B cell (primary cell): ENCODE measurements around the gene U2AF2. TPM values are rescaled to one million over a fixed set of nuclear protein-coding genes. Genes with fewer than 3 reads are reported as not detected.

Experiments used
- ATAC-seq: fragments of 200-7000 bp; cut with Tn5 transposase; one replicate; pipeline ENCODE4 v1.10.0; 2021; ENCODE audit warnings: low read depth, mild to moderate bottlenecking, moderate number of reproducible peaks, moderate library complexity
- CTCF ChIA-PET: fragments of 350-600 bp; sonication (Branson Sonifier 250); formaldehyde crosslinking; loops from one replicate; lab custom pipeline; 2021; ENCODE audit warnings: antibody characterized with exemption, inconsistent platforms; lab: Charles Lee
- POLR2A ChIA-PET: fragments of 350-600 bp; sonication (Branson Sonifier 250); formaldehyde crosslinking; loops from one replicate; lab custom pipeline; 2021; ENCODE audit warnings: antibody characterized with exemption; lab: Charles Lee
- DNase-seq: peaks from one replicate; pipeline ENCODE4 v3.0.0; 2013
- H2AFZ ChIP-seq: 2 replicates; pipeline ENCODE4 v1.6.1; 2012; ENCODE audit warnings: mild to moderate bottlenecking, low read depth, low read length; ENCODE audit not compliant: insufficient read depth, poor library complexity, severe bottlenecking
- H3K27ac ChIP-seq, 2 donors: 1 replicate in 1 of 2; 2 replicates in 1 of 2; pipeline ENCODE4 v1.5.1; 2012 to 2013; ENCODE audit warnings: low read length in 2 of 2, mild to moderate bottlenecking in 2 of 2, moderate library complexity in 1 of 2
- H3K27me3 ChIP-seq, 4 experiments: fragments of 200-600 bp in 1 of 4; sonication (generic) in 1 of 4; replicated peaks in 1 of 4; 1 replicate in 2 of 4; 2 replicates in 2 of 4; pipeline versions ENCODE4 v1.6.1 to v1.7.0; 2013 to 2016; ENCODE audit warnings: low read length in 3 of 4, mild to moderate bottlenecking in 2 of 4, mixed read lengths in 1 of 4, moderate library complexity in 1 of 4; ENCODE audit not compliant: insufficient read depth in 4 of 4, control insufficient read depth in 3 of 4; ENCODE audit errors: control extremely low read depth in 1 of 4
- H3K36me3 ChIP-seq, 2 experiments: replicated peaks in 1 of 2; 1 replicate in 1 of 2; 2 replicates in 1 of 2; pipeline versions ENCODE4 v1.6.1 to v1.7.1; 2013; ENCODE audit warnings: low read length in 1 of 2; ENCODE audit not compliant: insufficient read depth in 2 of 2, control insufficient read depth in 1 of 2; ENCODE audit errors: control extremely low read depth in 1 of 2, extremely low read depth in 1 of 2
- H3K4me1 ChIP-seq, 2 donors: fragments of 200-600 bp in 1 of 2; sonication (generic) in 1 of 2; 1 replicate in 1 of 2; 2 replicates in 1 of 2; pipeline versions ENCODE4 v1.5.1 to v1.6.1; 2013 to 2017; ENCODE audit warnings: low read length in 2 of 2; ENCODE audit not compliant: control insufficient read depth in 2 of 2, insufficient read depth in 2 of 2
- H3K4me2 ChIP-seq: replicated peaks from 2 replicates; pipeline ENCODE3; 2012; ENCODE audit warnings: mild to moderate bottlenecking, low read depth, low read length; ENCODE audit not compliant: poor library complexity, severe bottlenecking
- H3K4me3 ChIP-seq, 5 experiments: fragments of 200-600 bp in 1 of 5; sonication (generic) in 1 of 5; 1 replicate in 3 of 5; 2 replicates in 2 of 5; pipeline versions ENCODE4 v1.5.1 to v1.7.0; 2011 to 2016; ENCODE audit warnings: low read length in 4 of 5, mild to moderate bottlenecking in 4 of 5, low read depth in 2 of 5, control low read depth in 1 of 5, moderate library complexity in 1 of 5; ENCODE audit not compliant: insufficient read depth in 1 of 5; ENCODE audit errors: control extremely low read depth in 1 of 5, extremely low read depth in 1 of 5
- H3K79me2 ChIP-seq: fragments of 200-600 bp; sonication (generic); one replicate; pipeline ENCODE4 v1.6.0; 2016; ENCODE audit warnings: low read length; ENCODE audit not compliant: control insufficient read depth, insufficient read depth
- H3K9ac ChIP-seq: fragments of 200-600 bp; sonication (generic); 2 replicates; pipeline ENCODE4 v1.6.1; 2017; ENCODE audit warnings: mild to moderate bottlenecking, low read length, moderate library complexity
- H3K9me3 ChIP-seq, 3 donors: one replicate each; pipeline versions ENCODE4 v1.6.1 to v1.7.1; 2013; ENCODE audit warnings: low read length in 2 of 3; ENCODE audit not compliant: control insufficient read depth in 2 of 3, insufficient read depth in 1 of 3; ENCODE audit errors: control extremely low read depth in 1 of 3
- H4K20me1 ChIP-seq: 2 replicates; pipeline ENCODE4 v1.6.0; 2012; ENCODE audit warnings: mild to moderate bottlenecking, low read length; ENCODE audit not compliant: insufficient read depth, control insufficient read depth, poor library complexity, severe bottlenecking
- H3K27ac Mint-ChIP-seq: one replicate; pipeline ENCODE4 v1.8.0; 2021; ENCODE audit warnings: mixed read lengths
- H3K27me3 Mint-ChIP-seq: one replicate; pipeline ENCODE4 v1.8.0; 2021; ENCODE audit warnings: mixed read lengths
- H3K4me1 Mint-ChIP-seq: one replicate; pipeline ENCODE4 v1.8.0; 2021; ENCODE audit warnings: mixed read lengths
- H3K4me3 Mint-ChIP-seq: one replicate; pipeline ENCODE4 v1.8.0; 2021; ENCODE audit warnings: mixed read lengths
- H3K9me3 Mint-ChIP-seq: one replicate; pipeline ENCODE4 v1.8.0; 2022; ENCODE audit warnings: mixed read lengths; ENCODE audit not compliant: insufficient read depth
- EZH2 ChIP-seq: IDR thresholded peaks from 2 replicates; pipeline ENCODE4 v1.6.1; 2012; ENCODE audit warnings: borderline replicate concordance, low read depth, mild to moderate bottlenecking, moderate library complexity, low read length; ENCODE audit not compliant: insufficient read depth, poor library complexity, severe bottlenecking
- WGBS: methylation state at CpG from one replicate; pipeline ENCODE4 v1.1.5; 2013; ENCODE audit warnings: missing lambda C conversion rate; ENCODE audit not compliant: insufficient coverage; 5-methylcytosine and 5-hydroxymethylcytosine counted together
- intact Hi-C: fragments of 100-400 bp; cut with micrococcal nuclease; formaldehyde crosslinking; loops from one replicate; pipeline ENCODE4 v1.10.0; 2022
- polyA plus RNA-seq: library from polyadenylated mRNA; depleted of rRNA; stranded (reverse); fragments of >200 nt; gene quantifications from 2 replicates; pipeline ENCODE4 v1.2.3, GENCODE V29; 2012
- total RNA-seq, 2 donors: library from RNA; stranded (reverse); fragments of 120-200 nt in 1 of 2; gene quantifications; 1 replicate in 1 of 2; 2 replicates in 1 of 2; pipeline versions ENCODE4 v1.2.3 to v1.2.4, GENCODE V29; 2013 to 2022
- TF ChIP-seq, protein P1 (sequence below): fragments of 200-600 bp; IDR thresholded peaks from one replicate; pipeline ENCODE4 v1.8.0; 2022; ENCODE audit warnings: antibody characterized with exemption, mild to moderate bottlenecking

Gene U2AF2
- total and polyA plus RNA-seq, 2 donors (not counting 1 experiment from before 2014, with no cell fraction given), result 275 to 300 TPM

- intact Hi-C loops, result loop anchor here (10.0 kb wide), 3 partner anchors 383 to 677 kb away; partner anchors contain the start of genes PPP1R12C, PPP6R1 and ZSCAN5A
- ATAC-seq (no peak), DNase-seq (no peak)
- peak overlapping the region; percentile 28 for H3K27ac Mint-ChIP-seq
- 80% methylated on average over 11 of the region's 11 CpGs for WGBS
- H3K36me3 ChIP-seq, result peaks cover 0 to 2% of the 10 kb centered on the region in 2 experiments
- TF ChIP-seq EZH2, result no peak
- TF ChIP-seq, protein P1, sequence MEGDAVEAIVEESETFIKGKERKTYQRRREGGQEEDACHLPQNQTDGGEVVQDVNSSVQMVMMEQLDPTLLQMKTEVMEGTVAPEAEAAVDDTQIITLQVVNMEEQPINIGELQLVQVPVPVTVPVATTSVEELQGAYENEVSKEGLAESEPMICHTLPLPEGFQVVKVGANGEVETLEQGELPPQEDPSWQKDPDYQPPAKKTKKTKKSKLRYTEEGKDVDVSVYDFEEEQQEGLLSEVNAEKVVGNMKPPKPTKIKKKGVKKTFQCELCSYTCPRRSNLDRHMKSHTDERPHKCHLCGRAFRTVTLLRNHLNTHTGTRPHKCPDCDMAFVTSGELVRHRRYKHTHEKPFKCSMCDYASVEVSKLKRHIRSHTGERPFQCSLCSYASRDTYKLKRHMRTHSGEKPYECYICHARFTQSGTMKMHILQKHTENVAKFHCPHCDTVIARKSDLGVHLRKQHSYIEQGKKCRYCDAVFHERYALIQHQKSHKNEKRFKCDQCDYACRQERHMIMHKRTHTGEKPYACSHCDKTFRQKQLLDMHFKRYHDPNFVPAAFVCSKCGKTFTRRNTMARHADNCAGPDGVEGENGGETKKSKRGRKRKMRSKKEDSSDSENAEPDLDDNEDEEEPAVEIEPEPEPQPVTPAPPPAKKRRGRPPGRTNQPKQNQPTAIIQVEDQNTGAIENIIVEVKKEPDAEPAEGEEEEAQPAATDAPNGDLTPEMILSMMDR, result no peak
- POLR2A ChIA-PET, result interaction anchor here (0.6 to 6.2 kb wide), 5 partner anchors 10 to 358 kb away, joined by 3 to 55 read pairs (median 3); partner anchors contain the start of genes CCDC106, FIZ1, HSPBP1 and U2AF2
- H2AFZ ChIP-seq, result no peak overlapping the region
- CTCF ChIA-PET, result interaction anchor here (0.6 to 9.4 kb wide), 10 partner anchors 10 to 512 kb away, joined by 3 to 131 read pairs (median 4); partner anchors contain the start of genes CCDC106, U2AF2 and ZNF784
- H3K79me2 ChIP-seq, result peaks cover 35% of the 10 kb centered on the region
- H3K27me3 Mint-ChIP-seq, result no peaks in the 10 kb centered on the region
- no peaks in the 10 kb centered on the region for H3K27me3 ChIP-seq
- H3K9me3 ChIP-seq, result peaks cover 0 to 11% (median 0%) of the 10 kb centered on the region in 3 donors
- peaks cover 64% of the 10 kb centered on the region for H3K4me1 Mint-ChIP-seq
- no peaks in the 10 kb centered on the region for H4K20me1 ChIP-seq
- no peaks in the 10 kb centered on the region for H3K9me3 Mint-ChIP-seq
- H3K4me3 Mint-ChIP-seq, result peak overlapping the region; percentile 30
- no peak overlapping the region for H3K9ac ChIP-seq
- H3K4me1 ChIP-seq, result peaks cover 20 to 67% of the 10 kb centered on the region in 2 donors
- no peak overlapping the region for H3K4me2 ChIP-seq
- H3K27ac ChIP-seq, result no peak overlapping the region
- no peak overlapping the region for H3K4me3 ChIP-seq
Measured at GRCh38 chr19:55637534-55637933, 17.3 kb upstream of the U2AF2 start.

- Histone ChIP-seq H3K79me2 (peaks cover 34% of the 10 kb centered on the region), H3K27ac (peak overlapping the region in 1 of 2 donors; percentile 5), H4K20me1 (peaks cover 5% of the 10 kb centered on the region), H2AFZ (no peak overlapping the region), H3K9me3 (peaks cover 0 to 11% (median 0%) of the 10 kb centered on the region in 3 donors), H3K9ac (no peak overlapping the region), H3K27me3 (no peaks in the 10 kb centered on the region), H3K4me2 (no peak overlapping the region), H3K4me1 (peaks cover 24 to 70% of the 10 kb centered on the region in 2 donors), H3K4me3 (no peak overlapping the region), H3K36me3 (peaks cover 0 to 2% of the 10 kb centered on the region in 2 experiments)
- no peaks in the 10 kb centered on the region for H3K9me3 Mint-ChIP-seq
- ChIA-PET POLR2A (interaction anchor here (0.5 to 1.0 kb wide), 5 partner anchors 8 to 1177 kb away, joined by 3 to 9 read pairs (median 6); partner anchors contain the start of gene FIZ1), CTCF (interaction anchor here (0.7 to 9.4 kb wide), 8 partner anchors 8 to 64 kb away, joined by 3 to 131 read pairs (median 5); partner anchors contain the start of genes CCDC106 and U2AF2)
- no peak for TF ChIP-seq EZH2
- TF ChIP-seq, protein P1, result peak; percentile 62
- ATAC-seq (peak; percentile 7), DNase-seq (peak; percentile 75)
- H3K27ac Mint-ChIP-seq, result peak overlapping the region; percentile 86
- peaks cover 69% of the 10 kb centered on the region for H3K4me1 Mint-ChIP-seq
- peak overlapping the region; percentile 73 for H3K4me3 Mint-ChIP-seq
- no peaks in the 10 kb centered on the region for H3K27me3 Mint-ChIP-seq
- intact Hi-C loops, result loop anchor here (10.0 kb wide), 3 partner anchors 384 to 676 kb away; partner anchors contain the start of genes PPP1R12C, PPP6R1 and ZSCAN5A
- WGBS, result 82% methylated on average over 3 of the region's 6 CpGs
Measured at GRCh38 chr19:55638864-55639359, 15.9 kb upstream of the U2AF2 start.
